ENCODE results near the gene LIN37. TPM values are rescaled to one million over a fixed set of nuclear protein-coding genes. Genes with fewer than 3 reads are reported as not detected.

Gene LIN37
- total RNA-seq, 1 donor from 2014 or later = 13.1 TPM

GRCh38 chr19:35734273-35734672, 14.1 kb upstream of the LIN37 start:
- Mint-ChIP-seq H3K27ac (no peak overlapping the region), H3K4me1 (ENCODE audit: low read depth) (no peaks in the 10 kb centered on the region), H3K9me3 (ENCODE audit: low read depth) (no peaks in the 10 kb centered on the region), H3K27me3 (no peaks in the 10 kb centered on the region), H3K36me3 (ENCODE audit: insufficient read depth) (peaks cover 32% of the 10 kb centered on the region), H3K4me3 (ENCODE audit: low read depth) (no peak overlapping the region)
- no peak for TF ChIP-seq CTCF (IDR thresholded peaks at IDR 0.05; ENCODE audit: unreplicated experiment)
- DNase-seq (ENCODE audit: low spot score, unreplicated experiment) = no peak

- no peaks in the 10 kb centered on the region for H3K9me3 Mint-ChIP-seq (ENCODE audit: low read depth)
- DNase-seq (ENCODE audit: low spot score, unreplicated experiment) = no peak
- H3K4me1 Mint-ChIP-seq (ENCODE audit: low read depth) = peaks cover 1% of the 10 kb centered on the region
- no peak for TF ChIP-seq CTCF (IDR thresholded peaks at IDR 0.05; ENCODE audit: unreplicated experiment)
- H3K27ac Mint-ChIP-seq = no peak overlapping the region
- H3K27me3 Mint-ChIP-seq = no peaks in the 10 kb centered on the region
- H3K36me3 Mint-ChIP-seq (ENCODE audit: insufficient read depth) = peaks cover 28% of the 10 kb centered on the region
- no peak overlapping the region for H3K4me3 Mint-ChIP-seq (ENCODE audit: low read depth)
Measured at GRCh38 chr19:35734889-35735288, 13.5 kb upstream of the LIN37 start.

GRCh38 chr19:35736913-35737886, 11.2 kb upstream of the LIN37 start:
- peaks cover 19% of the 10 kb centered on the region for H3K36me3 Mint-ChIP-seq (ENCODE audit: insufficient read depth)
- peaks cover 3% of the 10 kb centered on the region for H3K4me1 Mint-ChIP-seq (ENCODE audit: low read depth)
- no peak for DNase-seq (ENCODE audit: low spot score, unreplicated experiment)
- no peaks in the 10 kb centered on the region for H3K27me3 Mint-ChIP-seq
- H3K27ac Mint-ChIP-seq = no peak overlapping the region
- no peaks in the 10 kb centered on the region for H3K9me3 Mint-ChIP-seq (ENCODE audit: low read depth)
- TF ChIP-seq CTCF (IDR thresholded peaks at IDR 0.05; ENCODE audit: unreplicated experiment) = peak; percentile 21
- H3K4me3 Mint-ChIP-seq (ENCODE audit: low read depth) = no peak overlapping the region

- no peak for TF ChIP-seq CTCF (IDR thresholded peaks at IDR 0.05; ENCODE audit: unreplicated experiment)
- no peaks in the 10 kb centered on the region for H3K9me3 Mint-ChIP-seq (ENCODE audit: low read depth)
- H3K36me3 Mint-ChIP-seq (ENCODE audit: insufficient read depth) = peaks cover 19% of the 10 kb centered on the region
- H3K4me1 Mint-ChIP-seq (ENCODE audit: low read depth) = peaks cover 3% of the 10 kb centered on the region
- H3K4me3 Mint-ChIP-seq (ENCODE audit: low read depth) = no peak overlapping the region
- no peak overlapping the region for H3K27ac Mint-ChIP-seq
- no peak for DNase-seq (ENCODE audit: low spot score, unreplicated experiment)
- H3K27me3 Mint-ChIP-seq = no peaks in the 10 kb centered on the region
Measured at GRCh38 chr19:35738021-35738886, 10.1 kb upstream of the LIN37 start.

- peaks cover 18% of the 10 kb centered on the region for H3K36me3 Mint-ChIP-seq (ENCODE audit: insufficient read depth)
- H3K27ac Mint-ChIP-seq = no peak overlapping the region
- no peak for DNase-seq (ENCODE audit: low spot score, unreplicated experiment)
- no peak overlapping the region for H3K4me3 Mint-ChIP-seq (ENCODE audit: low read depth)
- no peak for TF ChIP-seq CTCF (IDR thresholded peaks at IDR 0.05; ENCODE audit: unreplicated experiment)
- H3K27me3 Mint-ChIP-seq = no peaks in the 10 kb centered on the region
- H3K4me1 Mint-ChIP-seq (ENCODE audit: low read depth) = peaks cover 3% of the 10 kb centered on the region
- no peaks in the 10 kb centered on the region for H3K9me3 Mint-ChIP-seq (ENCODE audit: low read depth)
Measured at GRCh38 chr19:35738887-35739229, 9.5 kb upstream of the LIN37 start.
